GM19468 (cell line): ENCODE results near the gene GRK4.
"Not testable (repeated sequence)": the region's sequence is repeated elsewhere in the genome, so short reads cannot be mapped to it uniquely, and the experiment has no call there.

Experiments used
- ATAC-seq: cut with Tn5 transposase; IDR thresholded peaks from one replicate; pipeline ENCODE4 v1.9.1; 2021; ENCODE audit warnings: mild to moderate bottlenecking, moderate library complexity, moderate number of reproducible peaks; ENCODE audit not compliant: unreplicated experiment; ENCODE audit errors: extremely low read depth

The GRK4 gene

GRCh38 chr4:2963175-2963965 lies at the start of gene GRK4, which contains the start of gene NOP14:
TSS of gene GRK4 (plus strand) at chr4:2963571. CDS start at chr4:2964071, 500 bp downstream.
TSS of gene NOP14 (minus strand) at chr4:2963406. CDS start at chr4:2963319, 87 bp downstream.
- peak; percentile 98 for ATAC-seq

- ATAC-seq, result no peak
Observed at GRCh38 chr4:2914256-2915126, 48.9 kb upstream of the GRK4 start.

GRCh38 chr4:2915789-2916188 lies 47.6 kb upstream of the GRK4 start:
- no peak for ATAC-seq

- not testable (repeated sequence) for ATAC-seq
Observed at GRCh38 chr4:2916696-2917095, 46.7 kb upstream of the GRK4 start.

- not testable (repeated sequence) for ATAC-seq
Observed at GRCh38 chr4:2918300-2918699, 45.1 kb upstream of the GRK4 start.

GRCh38 chr4:2918714-2919113 lies 44.7 kb upstream of the GRK4 start:
- not testable (repeated sequence) for ATAC-seq

- not testable (repeated sequence) for ATAC-seq
Observed at GRCh38 chr4:2922453-2923101, 40.8 kb upstream of the GRK4 start.

- no peak for ATAC-seq
Observed at GRCh38 chr4:2923141-2923551, 40.2 kb upstream of the GRK4 start.

GRCh38 chr4:2923668-2924173 lies 39.6 kb upstream of the GRK4 start:
- no peak for ATAC-seq

- ATAC-seq, result no peak
Observed at GRCh38 chr4:2924286-2924685, 39.1 kb upstream of the GRK4 start.

- no peak for ATAC-seq
Observed at GRCh38 chr4:2924765-2925301, 38.5 kb upstream of the GRK4 start.

GRCh38 chr4:2925496-2925895 lies 37.9 kb upstream of the GRK4 start:
- ATAC-seq, result no peak

GRCh38 chr4:2925931-2926860 lies 37.2 kb upstream of the GRK4 start:
- ATAC-seq, result no peak

- no peak for ATAC-seq
Observed at GRCh38 chr4:2927016-2927695, 36.2 kb upstream of the GRK4 start.

- ATAC-seq, result no peak
Observed at GRCh38 chr4:2927696-2928075, 35.7 kb upstream of the GRK4 start.

GRCh38 chr4:2928242-2929176 lies 34.9 kb upstream of the GRK4 start:
- ATAC-seq, result no peak

GRCh38 chr4:2929469-2929868 lies 33.9 kb upstream of the GRK4 start:
- no peak for ATAC-seq
